ENCODE data around the gene HGF. TPM values are rescaled to one million over a fixed set of nuclear protein-coding genes. Genes with fewer than 3 reads are reported as not detected.

The HGF gene
- total RNA-seq, 2 experiments from 2014 or later, result not detected

DNA sequence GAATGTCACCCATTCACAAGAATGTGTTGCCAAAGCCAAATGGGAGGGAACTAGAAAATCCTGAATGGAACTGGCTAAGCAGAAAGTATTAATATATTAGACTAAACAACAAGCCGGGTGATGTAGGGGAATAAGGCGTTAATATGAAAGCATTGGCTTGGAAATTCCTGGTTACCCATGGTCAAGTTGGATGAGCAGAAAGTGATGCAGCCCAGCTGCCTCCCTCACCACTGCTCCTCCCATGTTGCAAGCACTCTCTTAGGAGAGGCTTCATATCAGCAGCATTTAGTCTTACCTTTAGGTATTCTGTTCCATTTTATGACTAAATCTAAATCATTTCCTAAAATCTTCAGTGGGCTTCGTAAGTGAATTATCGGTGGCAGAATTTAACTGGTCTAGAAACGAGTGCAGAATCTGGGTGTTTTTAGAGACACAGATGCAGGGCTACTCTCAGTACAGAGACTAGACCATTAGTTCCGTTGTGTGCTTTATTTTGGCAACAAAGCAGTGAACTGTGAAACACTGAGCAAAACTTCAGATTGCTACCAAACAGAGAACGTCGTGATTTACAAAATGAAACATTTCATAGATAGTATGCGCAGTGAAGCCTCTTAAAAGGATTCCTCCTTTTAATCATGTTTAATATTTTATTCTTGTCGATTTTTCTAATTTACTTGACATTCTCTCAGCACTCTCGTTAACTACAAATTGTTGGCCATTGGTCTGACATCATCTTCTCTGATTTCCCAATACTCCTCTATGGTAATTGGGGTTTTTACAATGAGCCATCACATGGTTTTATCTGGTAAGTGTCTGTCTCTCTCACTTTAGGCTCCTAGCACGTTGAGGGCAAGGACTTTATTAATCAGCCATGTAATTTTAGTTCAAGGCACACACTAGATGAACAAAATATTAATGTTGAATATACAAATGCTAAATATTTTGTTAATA, 22.0 kb upstream of the HGF start:
- Mint-ChIP-seq H3K4me1 (ENCODE audit: low read depth) (no peaks in the 10 kb centered on the region), H3K9me3 (no peaks in the 10 kb centered on the region), H3K4me3 (no peak overlapping the region), H3K27ac (no peak overlapping the region), H3K36me3 (ENCODE audit: low read depth) (no peaks in the 10 kb centered on the region), H3K27me3 (no peaks in the 10 kb centered on the region)
- TF ChIP-seq, protein P1, sequence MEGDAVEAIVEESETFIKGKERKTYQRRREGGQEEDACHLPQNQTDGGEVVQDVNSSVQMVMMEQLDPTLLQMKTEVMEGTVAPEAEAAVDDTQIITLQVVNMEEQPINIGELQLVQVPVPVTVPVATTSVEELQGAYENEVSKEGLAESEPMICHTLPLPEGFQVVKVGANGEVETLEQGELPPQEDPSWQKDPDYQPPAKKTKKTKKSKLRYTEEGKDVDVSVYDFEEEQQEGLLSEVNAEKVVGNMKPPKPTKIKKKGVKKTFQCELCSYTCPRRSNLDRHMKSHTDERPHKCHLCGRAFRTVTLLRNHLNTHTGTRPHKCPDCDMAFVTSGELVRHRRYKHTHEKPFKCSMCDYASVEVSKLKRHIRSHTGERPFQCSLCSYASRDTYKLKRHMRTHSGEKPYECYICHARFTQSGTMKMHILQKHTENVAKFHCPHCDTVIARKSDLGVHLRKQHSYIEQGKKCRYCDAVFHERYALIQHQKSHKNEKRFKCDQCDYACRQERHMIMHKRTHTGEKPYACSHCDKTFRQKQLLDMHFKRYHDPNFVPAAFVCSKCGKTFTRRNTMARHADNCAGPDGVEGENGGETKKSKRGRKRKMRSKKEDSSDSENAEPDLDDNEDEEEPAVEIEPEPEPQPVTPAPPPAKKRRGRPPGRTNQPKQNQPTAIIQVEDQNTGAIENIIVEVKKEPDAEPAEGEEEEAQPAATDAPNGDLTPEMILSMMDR (IDR thresholded peaks at IDR 0.05), result no peak
- no peak overlapping the region for H3K4me3 ChIP-seq (ENCODE audit: low read length)
- H3K36me3 ChIP-seq (ENCODE audit: insufficient read depth, low read length), result no peaks in the 10 kb centered on the region
- ChIA-PET POLR2A (no interaction called here), CTCF (no interaction called here)
- H3K4me1 ChIP-seq (ENCODE audit: insufficient read depth, low read length), result no peaks in the 10 kb centered on the region
- no peak for DNase-seq
- H3K27ac ChIP-seq (ENCODE audit: low read depth in 1 of 2, low read length in 2 of 2), result no peak overlapping the region
- no peaks in the 10 kb centered on the region for H3K9me3 ChIP-seq (ENCODE audit: control insufficient read depth in 1 of 2, insufficient read depth in 1 of 2, low read length in 2 of 2)
- intact Hi-C loops (cut with DNase I, micrococcal nuclease), result no loop called here
- ATAC-seq (ENCODE audit: poor library complexity), result no peak
- no peaks in the 10 kb centered on the region for H3K27me3 ChIP-seq (ENCODE audit: control insufficient read depth in 1 of 2, insufficient read depth in 2 of 2, low read length in 2 of 2)

DNA sequence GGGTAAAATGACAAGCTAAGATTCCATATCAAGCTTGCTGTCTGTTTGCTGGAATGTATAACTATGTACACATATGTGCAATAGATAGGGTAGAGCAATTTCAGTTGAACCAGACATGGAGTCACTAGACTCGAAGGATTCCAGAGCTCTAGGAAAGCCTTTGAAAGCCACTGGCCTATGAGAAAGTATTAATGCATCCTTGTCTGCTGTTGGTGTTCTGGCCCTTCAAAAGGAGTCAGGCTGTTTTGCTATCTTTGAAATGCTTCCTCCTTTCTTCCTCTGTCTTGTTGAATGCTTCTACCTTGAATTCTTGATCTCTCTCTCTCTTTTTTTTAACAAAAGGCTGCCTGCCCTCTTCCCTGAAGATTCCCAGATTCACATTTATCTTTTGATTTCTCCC, 20.8 kb upstream of the HGF start:
- Histone ChIP-seq H3K36me3 (ENCODE audit: insufficient read depth, low read length) (no peaks in the 10 kb centered on the region), H3K27me3 (ENCODE audit: control insufficient read depth in 1 of 2, insufficient read depth in 2 of 2, low read length in 2 of 2) (no peaks in the 10 kb centered on the region), H3K9me3 (ENCODE audit: control insufficient read depth in 1 of 2, insufficient read depth in 1 of 2, low read length in 2 of 2) (no peaks in the 10 kb centered on the region), H3K4me1 (ENCODE audit: insufficient read depth, low read length) (no peaks in the 10 kb centered on the region), H3K27ac (ENCODE audit: low read depth in 1 of 2, low read length in 2 of 2) (no peak overlapping the region), H3K4me3 (ENCODE audit: low read length) (no peak overlapping the region)
- Mint-ChIP-seq H3K36me3 (ENCODE audit: low read depth) (no peaks in the 10 kb centered on the region), H3K4me1 (ENCODE audit: low read depth) (no peaks in the 10 kb centered on the region), H3K27me3 (no peaks in the 10 kb centered on the region), H3K27ac (no peak overlapping the region), H3K4me3 (no peak overlapping the region), H3K9me3 (no peaks in the 10 kb centered on the region)
- DNase-seq (no peak), ATAC-seq (ENCODE audit: poor library complexity) (no peak)
- intact Hi-C loops (cut with DNase I, micrococcal nuclease), result no loop called here
- ChIA-PET CTCF (no interaction called here), POLR2A (no interaction called here)
- TF ChIP-seq, protein P1 (IDR thresholded peaks at IDR 0.05), result no peak

DNA sequence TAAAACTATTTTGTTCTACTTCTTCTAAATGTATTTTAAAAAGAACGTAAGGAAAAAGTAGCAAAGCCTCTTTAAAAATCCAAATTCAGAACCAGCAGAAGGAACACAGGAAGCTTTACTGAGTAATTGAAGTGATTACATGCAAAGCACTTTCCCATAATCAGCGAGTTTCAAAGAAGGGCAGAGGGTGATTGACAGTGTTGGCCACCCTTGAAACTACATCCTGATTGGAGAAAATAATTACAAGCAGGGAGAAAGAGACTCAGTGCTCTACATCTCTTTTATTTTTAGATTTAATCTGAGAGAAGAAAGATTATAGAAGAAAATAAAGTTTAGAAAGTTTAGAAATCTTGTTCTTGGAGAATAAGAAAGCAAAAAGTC, 20.3 kb upstream of the HGF start:
- intact Hi-C loops (cut with DNase I, micrococcal nuclease), result no loop called here
- Histone ChIP-seq H3K27me3 (ENCODE audit: control insufficient read depth in 1 of 2, insufficient read depth in 2 of 2, low read length in 2 of 2) (no peaks in the 10 kb centered on the region), H3K4me3 (ENCODE audit: low read length) (no peak overlapping the region), H3K9me3 (ENCODE audit: control insufficient read depth in 1 of 2, insufficient read depth in 1 of 2, low read length in 2 of 2) (no peaks in the 10 kb centered on the region), H3K4me1 (ENCODE audit: insufficient read depth, low read length) (no peaks in the 10 kb centered on the region), H3K36me3 (ENCODE audit: insufficient read depth, low read length) (no peaks in the 10 kb centered on the region), H3K27ac (ENCODE audit: low read depth in 1 of 2, low read length in 2 of 2) (no peak overlapping the region)
- Mint-ChIP-seq H3K4me3 (no peak overlapping the region), H3K36me3 (ENCODE audit: low read depth) (no peaks in the 10 kb centered on the region), H3K9me3 (no peaks in the 10 kb centered on the region), H3K27ac (no peak overlapping the region), H3K27me3 (no peaks in the 10 kb centered on the region), H3K4me1 (ENCODE audit: low read depth) (no peaks in the 10 kb centered on the region)
- ATAC-seq (ENCODE audit: poor library complexity) (no peak), DNase-seq (no peak)
- TF ChIP-seq, protein P1 (IDR thresholded peaks at IDR 0.05), result no peak
- CTCF ChIA-PET, result no interaction called here
- POLR2A ChIA-PET, result no interaction called here
